ENCODE data around the gene MAML2.

GRCh38 chr11:96338910-96339705, 3.9 kb downstream of the MAML2 start:
- no peak for TF ChIP-seq CTCF (IDR thresholded peaks at IDR 0.05; ENCODE audit: poor library complexity)
- no peak for TF ChIP-seq EZH2phosphoT487 (IDR thresholded peaks at IDR 0.05; ENCODE audit: low read depth, severe bottlenecking, unreplicated experiment)
- no peak for TF ChIP-seq EZH2 (IDR thresholded peaks at IDR 0.05; ENCODE audit: borderline replicate concordance)

All from hepatocyte (in vitro differentiated cells).